Mesenchymal stem cell (in vitro differentiated cells and primary cell): ENCODE measurements around the gene MGMT.
A peak's percentile ranks its signal among the peaks of the same experiment; 100 is the strongest.

Experiments
- DNase-seq: peaks from one replicate; pipeline ENCODE4 v3.0.0-alpha.2; 2013
- H2AFZ ChIP-seq: one replicate; pipeline ENCODE4 v1.6.1; 2013; ENCODE audit warnings: low read depth, mild to moderate bottlenecking, control low read depth, inconsistent platforms, low read length, moderate library complexity
- H2AK5ac ChIP-seq: 2 replicates; pipeline ENCODE4 v1.6.1; 2013; ENCODE audit warnings: low read length, moderate library complexity, mild to moderate bottlenecking, inconsistent platforms; ENCODE audit not compliant: severe bottlenecking
- H2BK120ac ChIP-seq: one replicate; pipeline ENCODE4 v1.6.1; 2013; ENCODE audit warnings: low read depth, mild to moderate bottlenecking, inconsistent platforms, low read length, moderate library complexity
- H2BK12ac ChIP-seq, 2 experiments: one replicate each; pipeline ENCODE4 v1.6.1; 2013; ENCODE audit warnings: inconsistent platforms in 2 of 2, low read length in 2 of 2, mild to moderate bottlenecking in 2 of 2, moderate library complexity in 2 of 2, control low read depth in 1 of 2
- H2BK15ac ChIP-seq: one replicate; pipeline ENCODE4 v1.6.1; 2013; ENCODE audit warnings: mild to moderate bottlenecking, low read depth, inconsistent platforms; ENCODE audit not compliant: poor library complexity, severe bottlenecking
- H2BK5ac ChIP-seq: 2 replicates; pipeline ENCODE4 v1.6.1; 2013; ENCODE audit warnings: low read depth, mild to moderate bottlenecking, low read length, control low read depth, inconsistent platforms; ENCODE audit not compliant: poor library complexity, severe bottlenecking
- H3K14ac ChIP-seq, 2 experiments: one replicate each; pipeline ENCODE4 v1.6.1; 2013; ENCODE audit warnings: inconsistent platforms in 2 of 2, low read length in 2 of 2, control low read depth in 1 of 2, mild to moderate bottlenecking in 1 of 2, moderate library complexity in 1 of 2
- H3K18ac ChIP-seq, 2 experiments: one replicate each; pipeline ENCODE4 v1.6.1; 2013; ENCODE audit warnings: inconsistent platforms in 2 of 2, low read length in 2 of 2, control low read depth in 1 of 2, low read depth in 1 of 2, mild to moderate bottlenecking in 1 of 2
- H3K23ac ChIP-seq, 2 experiments: one replicate each; pipeline ENCODE4 v1.6.1; 2013; ENCODE audit warnings: inconsistent platforms in 2 of 2, low read length in 2 of 2, mild to moderate bottlenecking in 2 of 2, moderate library complexity in 2 of 2, control low read depth in 1 of 2
- H3K27ac ChIP-seq: 2 replicates; pipeline ENCODE4 v1.5.1; 2013; ENCODE audit warnings: mild to moderate bottlenecking, moderate library complexity, low read length, control low read depth, inconsistent platforms; ENCODE audit not compliant: poor library complexity, severe bottlenecking
- H3K27me3 ChIP-seq, 2 experiments: 2 replicates each; pipeline versions ENCODE4 v1.6.1 to v1.7.0; 2013; ENCODE audit warnings: low read length in 2 of 2, mild to moderate bottlenecking in 2 of 2, moderate library complexity in 2 of 2, control low read depth in 1 of 2, inconsistent platforms in 1 of 2; ENCODE audit not compliant: control insufficient read depth in 1 of 2, insufficient read depth in 1 of 2
- H3K36me3 ChIP-seq, 2 experiments: 2 replicates each; pipeline versions ENCODE4 v1.6.1 to v1.7.0; 2013; ENCODE audit warnings: low read length in 2 of 2, control low read depth in 1 of 2, inconsistent platforms in 1 of 2, low read depth in 1 of 2, mild to moderate bottlenecking in 1 of 2; ENCODE audit not compliant: insufficient read depth in 2 of 2, control insufficient read depth in 1 of 2
- H3K4ac ChIP-seq, 2 experiments: one replicate each; pipeline ENCODE4 v1.6.1; 2013; ENCODE audit warnings: inconsistent platforms in 2 of 2, low read length in 2 of 2, mild to moderate bottlenecking in 2 of 2, moderate library complexity in 2 of 2, control low read depth in 1 of 2, low read depth in 1 of 2
- H3K4me1 ChIP-seq: 2 replicates; pipeline ENCODE4 v1.6.1; 2013; ENCODE audit warnings: low read depth, low read length, control low read depth; ENCODE audit not compliant: control insufficient read depth, insufficient read depth
- H3K4me2 ChIP-seq: 2 replicates; pipeline ENCODE4 v1.6.1; 2013; ENCODE audit warnings: low read length, mild to moderate bottlenecking, inconsistent platforms; ENCODE audit not compliant: poor library complexity, severe bottlenecking
- H3K4me3 ChIP-seq, 2 experiments: 2 replicates each; pipeline versions ENCODE4 v1.5.1 to v1.7.0; 2013; ENCODE audit warnings: low read length in 2 of 2, mild to moderate bottlenecking in 2 of 2, control low read depth in 1 of 2, low read depth in 1 of 2; ENCODE audit not compliant: insufficient read depth in 1 of 2
- H3K79me1 ChIP-seq: replicated peaks from 2 replicates; pipeline ENCODE4 v1.6.1; 2013; ENCODE audit warnings: mild to moderate bottlenecking, control low read depth, low read length, inconsistent platforms; ENCODE audit not compliant: poor library complexity, severe bottlenecking
- H3K9ac ChIP-seq: 2 replicates; pipeline ENCODE4 v1.7.0; 2013; ENCODE audit warnings: mild to moderate bottlenecking, low read length, moderate library complexity
- H3K9me3 ChIP-seq: 2 replicates; pipeline ENCODE4 v1.7.0; 2013; ENCODE audit warnings: mild to moderate bottlenecking, low read length; ENCODE audit not compliant: control insufficient read depth
- H4K8ac ChIP-seq: one replicate; pipeline ENCODE4 v1.6.1; 2013; ENCODE audit warnings: inconsistent platforms, mild to moderate bottlenecking, low read length, moderate library complexity
- H4K91ac ChIP-seq: one replicate; pipeline ENCODE4 v1.6.1; 2013; ENCODE audit warnings: mild to moderate bottlenecking, low read length, inconsistent platforms
- WGBS: methylation state at CpG from one replicate; pipeline ENCODE4 v1.1.7; 2013; ENCODE audit warnings: mixed read lengths; 5-methylcytosine and 5-hydroxymethylcytosine counted together

Gene MGMT

GRCh38 chr10:129652021-129652420 is 185.0 kb downstream of the MGMT start:
- H2AK5ac ChIP-seq: no peak overlapping the region
- H3K9ac ChIP-seq: no peak overlapping the region
- H3K18ac ChIP-seq: no peak overlapping the region
- H3K36me3 ChIP-seq: peaks cover 0 to 8% of the 10 kb centered on the region in 2 experiments
- peaks cover 7% of the 10 kb centered on the region for H3K4me1 ChIP-seq
- no peak overlapping the region for H3K23ac ChIP-seq
- H2AFZ ChIP-seq: no peak overlapping the region
- no peak overlapping the region for H2BK12ac ChIP-seq
- peak overlapping the region; percentile 2 for H4K91ac ChIP-seq
- H3K4me2 ChIP-seq: no peak overlapping the region
- H4K8ac ChIP-seq: no peak overlapping the region
- H3K27ac ChIP-seq: no peak overlapping the region
- H2BK5ac ChIP-seq: no peak overlapping the region
- H3K14ac ChIP-seq: no peak overlapping the region
- H2BK120ac ChIP-seq: no peak overlapping the region
- peaks cover 9% of the 10 kb centered on the region for H3K79me1 ChIP-seq
- H3K27me3 ChIP-seq: no peaks in the 10 kb centered on the region
- no peak for DNase-seq
- H3K4me3 ChIP-seq: no peak overlapping the region
- no peak overlapping the region for H3K4ac ChIP-seq
- no peaks in the 10 kb centered on the region for H3K9me3 ChIP-seq
- WGBS: 95% methylated on average over 15 of the region's 15 CpGs
- H2BK15ac ChIP-seq: no peak overlapping the region

GRCh38 chr10:129652521-129653201 is 185.6 kb downstream of the MGMT start:
- no peak overlapping the region for H2BK15ac ChIP-seq
- H2BK120ac ChIP-seq: no peak overlapping the region
- H3K4me2 ChIP-seq: no peak overlapping the region
- H3K4me1 ChIP-seq: peaks cover 9% of the 10 kb centered on the region
- no peak overlapping the region for H2AK5ac ChIP-seq
- no peak overlapping the region for H2AFZ ChIP-seq
- peak overlapping the region; percentile 2 for H4K91ac ChIP-seq
- H3K79me1 ChIP-seq: peaks cover 7% of the 10 kb centered on the region
- H3K9ac ChIP-seq: no peak overlapping the region
- H3K9me3 ChIP-seq: no peaks in the 10 kb centered on the region
- no peak overlapping the region for H2BK5ac ChIP-seq
- no peak overlapping the region for H3K18ac ChIP-seq
- H3K14ac ChIP-seq: peak overlapping the region in 1 of 2 experiments; percentile 6
- DNase-seq: no peak
- H3K27ac ChIP-seq: no peak overlapping the region
- H3K4me3 ChIP-seq: no peak overlapping the region
- WGBS: 95% methylated on average over 22 of the region's 22 CpGs
- no peak overlapping the region for H4K8ac ChIP-seq
- peaks cover 0 to 8% of the 10 kb centered on the region in 2 experiments for H3K36me3 ChIP-seq
- no peak overlapping the region for H3K4ac ChIP-seq
- no peak overlapping the region for H2BK12ac ChIP-seq
- no peak overlapping the region for H3K23ac ChIP-seq
- H3K27me3 ChIP-seq: no peaks in the 10 kb centered on the region

- Histone ChIP-seq H3K4me2 (no peak overlapping the region), H4K8ac (no peak overlapping the region), H2BK15ac (no peak overlapping the region), H3K27ac (no peak overlapping the region), H3K4ac (no peak overlapping the region), H4K91ac (no peak overlapping the region), H3K14ac (peak overlapping the region in 1 of 2 experiments; percentile 6), H2BK12ac (no peak overlapping the region), H3K9ac (no peak overlapping the region), H3K23ac (no peak overlapping the region), H2AFZ (no peak overlapping the region), H3K36me3 (peaks cover 0 to 8% of the 10 kb centered on the region in 2 experiments), H2BK5ac (no peak overlapping the region), H3K79me1 (peaks cover 7% of the 10 kb centered on the region), H2BK120ac (no peak overlapping the region), H3K4me3 (no peak overlapping the region), H3K18ac (no peak overlapping the region), H2AK5ac (no peak overlapping the region), H3K9me3 (no peaks in the 10 kb centered on the region), H3K4me1 (peaks cover 9% of the 10 kb centered on the region), H3K27me3 (no peaks in the 10 kb centered on the region)
- no peak for DNase-seq
- WGBS: 95% methylated on average over 8 of the region's 8 CpGs
Measured at GRCh38 chr10:129653428-129653827, 186.4 kb downstream of the MGMT start.

GRCh38 chr10:129653861-129654260 is 186.8 kb downstream of the MGMT start:
- H2BK5ac ChIP-seq: no peak overlapping the region
- H2AK5ac ChIP-seq: no peak overlapping the region
- no peak overlapping the region for H3K4ac ChIP-seq
- no peak overlapping the region for H2BK15ac ChIP-seq
- 92% methylated on average over 10 of the region's 11 CpGs for WGBS
- no peaks in the 10 kb centered on the region for H3K27me3 ChIP-seq
- no peak overlapping the region for H3K27ac ChIP-seq
- no peak overlapping the region for H3K9ac ChIP-seq
- H3K36me3 ChIP-seq: peaks cover 0 to 8% of the 10 kb centered on the region in 2 experiments
- H3K79me1 ChIP-seq: peaks cover 9% of the 10 kb centered on the region
- H2AFZ ChIP-seq: no peak overlapping the region
- H3K14ac ChIP-seq: no peak overlapping the region
- no peak overlapping the region for H2BK120ac ChIP-seq
- no peak overlapping the region for H3K4me2 ChIP-seq
- H3K18ac ChIP-seq: no peak overlapping the region
- no peak overlapping the region for H3K4me3 ChIP-seq
- H3K9me3 ChIP-seq: no peaks in the 10 kb centered on the region
- peaks cover 9% of the 10 kb centered on the region for H3K4me1 ChIP-seq
- no peak overlapping the region for H4K8ac ChIP-seq
- no peak overlapping the region for H2BK12ac ChIP-seq
- no peak overlapping the region for H4K91ac ChIP-seq
- no peak overlapping the region for H3K23ac ChIP-seq
- DNase-seq: no peak
